Stimulated activated naive B cell treated with anti-CD40 and anti-IgM and Interleukin-4, amounts not matched to agents 10 μg/mL and 1 μg/mL and 100 μg/mL, for 72 hours (primary cell): ENCODE results near the gene RPL34.
A peak's percentile ranks its signal among the peaks of the same experiment; 100 is the strongest.
"Not testable (repeated sequence)": the region's sequence is repeated elsewhere in the genome, so short reads cannot be mapped to it uniquely, and the experiment has no call there.

Source experiments
- ATAC-seq, 2 donors: fragments of 150-1000 bp; cut with Tn5 transposase; replicated peaks; 2 replicates each; pipeline ENCODE4 v1.10.0; 2021; ENCODE audit warnings: moderate library complexity in 1 of 2
- DNase-seq: peaks from one replicate; pipeline ENCODE4 v3.0.0; 2021
- H3K27ac Mint-ChIP-seq: one replicate; pipeline ENCODE4 v1.8.0; 2022; ENCODE audit warnings: mild to moderate bottlenecking, mixed read lengths
- H3K27me3 Mint-ChIP-seq, 2 donors: one replicate each; pipeline ENCODE4 v1.8.0; 2022; ENCODE audit warnings: mixed read lengths in 2 of 2
- H3K36me3 Mint-ChIP-seq, 2 donors: one replicate each; pipeline ENCODE4 v1.8.0; 2022; ENCODE audit warnings: mixed read lengths in 2 of 2, mild to moderate bottlenecking in 1 of 2
- H3K4me1 Mint-ChIP-seq, 2 donors: one replicate each; pipeline ENCODE4 v1.8.0; 2022; ENCODE audit warnings: mixed read lengths in 2 of 2, mild to moderate bottlenecking in 1 of 2
- H3K4me3 Mint-ChIP-seq, 2 donors: one replicate each; pipeline ENCODE4 v1.8.0; 2022; ENCODE audit warnings: mild to moderate bottlenecking in 2 of 2, mixed read lengths in 2 of 2, moderate library complexity in 1 of 2
- H3K9me3 Mint-ChIP-seq, 2 donors: one replicate each; pipeline ENCODE4 v1.8.0; 2022; ENCODE audit warnings: mixed read lengths in 2 of 2, mild to moderate bottlenecking in 1 of 2

The RPL34 gene

DNA sequence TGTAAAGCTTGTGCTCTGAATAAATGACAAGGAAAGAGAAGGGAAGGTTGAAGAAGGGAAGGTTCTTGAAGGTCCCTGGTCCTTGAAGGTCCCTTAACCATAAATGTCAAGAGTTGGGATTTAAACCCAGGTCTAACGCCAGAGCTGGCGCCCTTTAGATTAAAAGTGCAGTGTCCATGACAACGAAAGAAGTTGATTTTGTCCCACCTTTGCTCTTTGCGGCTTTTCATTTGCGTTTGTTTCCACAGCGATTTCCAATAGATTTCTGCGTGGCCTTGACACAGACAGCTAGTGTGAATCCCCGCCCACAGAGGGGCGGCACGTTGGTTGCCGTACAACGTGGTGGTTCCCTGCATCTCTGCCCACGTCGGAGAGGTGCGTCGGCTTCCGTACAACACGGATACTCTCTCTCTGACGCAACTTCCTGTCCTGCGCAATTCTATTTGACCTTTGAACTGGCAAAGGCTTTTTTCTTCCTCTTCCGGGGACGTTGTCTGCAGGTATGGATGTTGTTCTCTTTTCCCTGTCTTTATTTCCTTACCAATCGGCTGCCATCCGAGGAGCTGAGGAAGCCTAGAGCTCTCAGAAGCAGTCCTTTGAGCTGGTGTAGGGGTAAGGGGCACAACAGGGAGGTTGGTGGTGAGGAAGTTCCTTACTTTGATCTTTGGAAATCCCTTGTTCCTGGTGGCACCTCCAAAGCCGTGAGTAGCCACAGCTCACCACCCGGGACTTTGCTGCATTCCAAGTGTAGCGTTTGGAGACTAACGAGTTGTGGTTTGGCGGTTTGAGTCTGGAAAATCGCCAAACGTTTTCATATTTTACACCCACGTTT is at the start of gene RPL34:
Gene RPL34 (plus strand): TSS at position 476 of the 832 bp plus-strand sequence. CDS start 1,384 bp downstream, outside the sequence.
- ATAC-seq (peak; percentile 99 to 100), DNase-seq (peak; percentile 95)
- Mint-ChIP-seq H3K27ac (peak within 1 kb of the TSS; percentile 99), H3K4me1 (peaks cover 26 to 39% of the 10 kb centered on the region in 2 donors), H3K4me3 (peak within 1 kb of the TSS; percentile 95 to 97), H3K9me3 (peaks cover 0 to 4% of the 10 kb centered on the region in 2 donors), H3K36me3 (peaks cover 42 to 57% of the 10 kb centered on the region in 2 donors), H3K27me3 (no peaks in the 10 kb centered on the region)

DNA sequence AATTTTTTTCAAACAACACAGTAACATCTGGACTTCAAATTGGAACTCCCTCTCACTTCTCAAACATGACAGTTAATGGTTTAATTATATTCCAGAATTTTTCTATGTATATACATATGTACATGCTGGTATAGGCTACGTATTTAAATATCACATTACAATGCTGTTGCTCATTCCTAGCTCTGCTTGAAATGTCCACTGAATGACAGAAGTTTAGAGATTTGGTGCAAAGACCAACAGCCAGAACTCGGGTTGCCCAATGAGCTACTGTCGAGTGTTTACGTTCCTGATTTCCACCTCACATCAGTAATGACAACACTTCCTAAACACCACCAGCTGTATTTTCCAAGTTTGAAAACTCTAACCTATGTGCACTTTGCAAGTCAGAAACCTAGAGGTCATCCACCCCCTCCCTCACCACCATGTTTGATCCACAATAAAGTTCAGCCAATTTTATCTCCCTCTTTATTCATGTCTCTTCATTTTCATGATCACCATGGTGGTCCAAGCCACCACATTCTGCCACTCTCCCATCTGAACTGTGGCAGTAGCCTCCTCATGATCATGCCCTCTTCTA is 49.3 kb upstream of the RPL34 start:
- Mint-ChIP-seq H3K9me3 (no peaks in the 10 kb centered on the region), H3K36me3 (no peaks in the 10 kb centered on the region), H3K27me3 (no peaks in the 10 kb centered on the region), H3K27ac (no peak overlapping the region), H3K4me3 (no peak overlapping the region), H3K4me1 (peaks cover 4 to 8% of the 10 kb centered on the region in 2 donors)
- ATAC-seq (no peak), DNase-seq (no peak)

GRCh38 chr4:108574402-108574801 is 46.0 kb upstream of the RPL34 start:
- Mint-ChIP-seq H3K27ac (no peak overlapping the region), H3K27me3 (no peaks in the 10 kb centered on the region), H3K4me1 (peaks cover 4 to 8% of the 10 kb centered on the region in 2 donors), H3K4me3 (no peak overlapping the region), H3K36me3 (no peaks in the 10 kb centered on the region), H3K9me3 (no peaks in the 10 kb centered on the region)
- ATAC-seq (no peak), DNase-seq (no peak)

DNA sequence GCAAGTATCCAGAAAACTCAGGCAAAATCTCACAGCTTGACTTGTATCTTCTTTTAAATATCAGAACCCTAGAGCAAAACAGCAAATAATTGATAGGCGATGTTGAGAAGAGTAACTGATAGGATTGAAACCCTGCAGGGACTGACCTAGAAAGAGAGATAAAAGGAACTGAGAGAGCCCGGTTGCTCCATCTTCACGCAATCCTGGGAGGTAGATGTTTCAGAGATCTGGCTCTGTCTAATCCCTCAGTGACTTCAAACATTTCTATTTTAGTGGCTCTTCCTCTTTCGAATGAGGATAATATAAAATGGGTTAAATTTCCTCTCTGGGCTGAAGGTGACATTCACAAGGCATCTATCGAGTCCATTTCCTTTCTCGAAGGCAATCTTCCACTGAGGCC is 39.3 kb upstream of the RPL34 start:
- no peaks in the 10 kb centered on the region for H3K4me1 Mint-ChIP-seq
- peak in 1 of 2 donors; percentile 53 for ATAC-seq

GRCh38 chr4:108586778-108587177 is 33.6 kb upstream of the RPL34 start:
- ATAC-seq, result no peak
- Mint-ChIP-seq H3K27ac (no peak overlapping the region), H3K4me1 (no peaks in the 10 kb centered on the region), H3K27me3 (no peaks in the 10 kb centered on the region), H3K36me3 (peaks cover 7 to 9% of the 10 kb centered on the region in 2 donors), H3K9me3 (no peaks in the 10 kb centered on the region), H3K4me3 (no peak overlapping the region)
- no peak for DNase-seq

More for the DNA sequence above, 39.3 kb upstream of the RPL34 start:
- Mint-ChIP-seq H3K9me3 (no peaks in the 10 kb centered on the region), H3K27ac (no peak overlapping the region), H3K36me3 (peaks cover 0 to 2% of the 10 kb centered on the region in 2 donors), H3K27me3 (no peaks in the 10 kb centered on the region), H3K4me3 (no peak overlapping the region)
- DNase-seq, result no peak

DNA sequence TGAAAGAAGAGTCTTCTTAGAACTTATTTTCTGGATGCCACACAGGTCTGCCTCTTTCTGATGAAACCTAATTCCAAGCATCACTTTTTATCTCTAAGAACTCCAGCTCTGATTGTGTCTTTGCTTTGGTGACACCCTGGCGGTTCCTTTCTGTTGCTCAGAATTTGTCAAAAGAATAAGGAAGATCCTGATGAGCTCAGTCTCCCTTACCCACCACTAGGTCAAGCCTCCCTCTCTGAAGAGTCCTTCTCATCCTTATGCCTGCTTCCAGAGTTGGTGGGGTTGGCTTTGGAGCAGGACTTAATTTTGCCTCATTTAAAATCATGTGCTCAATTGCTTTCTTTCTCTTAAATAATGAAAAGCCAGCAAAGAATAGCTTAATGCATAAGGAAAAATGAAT is 31.5 kb upstream of the RPL34 start:
- Mint-ChIP-seq H3K9me3 (peaks cover 3% of the 10 kb centered on the region in 2 donors), H3K27ac (no peak overlapping the region), H3K4me1 (no peaks in the 10 kb centered on the region), H3K27me3 (no peaks in the 10 kb centered on the region), H3K4me3 (no peak overlapping the region), H3K36me3 (peaks cover 12 to 20% of the 10 kb centered on the region in 2 donors)
- ATAC-seq (no peak), DNase-seq (no peak)

DNA sequence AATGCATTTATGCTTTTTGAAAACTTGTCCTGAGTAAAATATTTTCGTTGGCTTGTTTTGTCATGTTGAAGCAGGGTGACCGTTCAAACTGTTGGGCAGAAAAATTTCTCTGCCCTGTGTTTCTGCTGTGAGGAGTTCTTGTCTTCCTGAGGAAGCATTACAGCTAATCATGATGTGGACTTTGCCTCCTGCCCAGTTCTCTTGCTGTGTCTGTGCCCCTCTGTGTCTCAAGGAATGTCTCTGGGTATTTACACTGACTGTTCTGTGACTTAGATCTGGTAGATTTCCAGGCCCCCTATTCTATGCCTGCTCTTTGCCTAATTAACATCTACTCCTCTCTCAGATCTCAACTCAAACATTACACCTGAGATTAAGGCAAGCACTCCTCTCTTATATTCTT is 30.4 kb upstream of the RPL34 start:
- H3K27ac Mint-ChIP-seq, result no peak overlapping the region

GRCh38 chr4:108590776-108591175 is 29.6 kb upstream of the RPL34 start:
- ATAC-seq (no peak), DNase-seq (no peak)
- no peaks in the 10 kb centered on the region for H3K27me3 Mint-ChIP-seq
- H3K9me3 Mint-ChIP-seq, result peaks cover 3 to 4% of the 10 kb centered on the region in 2 donors
- H3K27ac Mint-ChIP-seq, result no peak overlapping the region
- H3K4me1 Mint-ChIP-seq, result no peaks in the 10 kb centered on the region
- no peak overlapping the region for H3K4me3 Mint-ChIP-seq
- H3K36me3 Mint-ChIP-seq, result peaks cover 17 to 29% of the 10 kb centered on the region in 2 donors

More for the DNA sequence above, 30.4 kb upstream of the RPL34 start:
- DNase-seq (no peak), ATAC-seq (no peak)
- Mint-ChIP-seq H3K27me3 (no peaks in the 10 kb centered on the region), H3K4me1 (no peaks in the 10 kb centered on the region), H3K9me3 (peaks cover 3 to 4% of the 10 kb centered on the region in 2 donors), H3K36me3 (peaks cover 17 to 28% of the 10 kb centered on the region in 2 donors), H3K4me3 (no peak overlapping the region)

GRCh38 chr4:108592674-108592986 is 27.7 kb upstream of the RPL34 start:
- Mint-ChIP-seq H3K9me3 (peaks cover 3 to 8% of the 10 kb centered on the region in 2 donors), H3K27ac (no peak overlapping the region), H3K36me3 (peaks cover 22 to 34% of the 10 kb centered on the region in 2 donors), H3K27me3 (no peaks in the 10 kb centered on the region), H3K4me3 (no peak overlapping the region), H3K4me1 (no peaks in the 10 kb centered on the region)
- DNase-seq, result no peak
- ATAC-seq, result no peak

GRCh38 chr4:108594296-108594695 is 26.1 kb upstream of the RPL34 start:
- not testable (repeated sequence) for ATAC-seq, H3K9me3 Mint-ChIP-seq, DNase-seq, H3K27ac Mint-ChIP-seq, H3K27me3 Mint-ChIP-seq, H3K4me1 Mint-ChIP-seq, H3K4me3 Mint-ChIP-seq
- H3K36me3 Mint-ChIP-seq, result peaks cover 22 to 34% of the 10 kb centered on the region in 2 donors

- Mint-ChIP-seq H3K9me3 (peaks cover 3 to 8% of the 10 kb centered on the region in 2 donors), H3K4me3 (no peak overlapping the region), H3K27me3 (no peaks in the 10 kb centered on the region), H3K4me1 (no peaks in the 10 kb centered on the region), H3K36me3 (peaks cover 20 to 27% of the 10 kb centered on the region in 2 donors), H3K27ac (no peak overlapping the region)
- no peak for ATAC-seq
- DNase-seq, result no peak
Observed at GRCh38 chr4:108596344-108596743, 24.0 kb upstream of the RPL34 start.

DNA sequence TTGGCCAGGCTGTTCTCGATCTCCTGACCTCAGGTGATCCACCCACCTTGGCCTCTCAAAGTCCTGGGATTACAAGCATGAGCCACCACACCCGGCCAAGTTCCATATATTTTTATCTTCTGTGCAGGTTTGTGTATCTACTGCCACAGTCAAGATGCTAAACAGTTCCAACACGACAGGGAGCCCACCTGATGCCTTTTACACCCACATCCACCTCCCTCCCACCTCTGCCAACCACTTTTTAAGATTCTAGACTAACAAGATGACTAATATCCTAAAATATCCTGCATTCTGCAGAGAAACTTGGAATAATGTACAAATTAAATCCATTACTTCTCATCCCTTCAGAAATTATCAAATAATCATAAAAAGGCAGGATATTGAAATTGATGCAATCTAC is 19.3 kb upstream of the RPL34 start:
- Mint-ChIP-seq H3K4me3 (no peak overlapping the region), H3K36me3 (peaks cover 6 to 7% of the 10 kb centered on the region in 2 donors), H3K27ac (no peak overlapping the region), H3K9me3 (peaks cover 0 to 5% of the 10 kb centered on the region in 2 donors), H3K4me1 (no peaks in the 10 kb centered on the region), H3K27me3 (no peaks in the 10 kb centered on the region)
- DNase-seq (no peak), ATAC-seq (no peak)

- Mint-ChIP-seq H3K27me3 (no peaks in the 10 kb centered on the region), H3K4me3 (no peak overlapping the region), H3K36me3 (peaks cover 4 to 6% of the 10 kb centered on the region in 2 donors), H3K27ac (no peak overlapping the region), H3K4me1 (no peaks in the 10 kb centered on the region), H3K9me3 (peaks cover 0 to 4% of the 10 kb centered on the region in 2 donors)
- no peak for ATAC-seq
- no peak for DNase-seq
Observed at GRCh38 chr4:108601532-108601931, 18.8 kb upstream of the RPL34 start.

- peaks cover 5 to 9% of the 10 kb centered on the region in 2 donors for H3K36me3 Mint-ChIP-seq
- no peak for ATAC-seq
- no peak for DNase-seq
- peaks cover 0 to 4% of the 10 kb centered on the region in 2 donors for H3K9me3 Mint-ChIP-seq
- H3K4me1 Mint-ChIP-seq, result no peaks in the 10 kb centered on the region
- H3K4me3 Mint-ChIP-seq, result no peak overlapping the region
- no peaks in the 10 kb centered on the region for H3K27me3 Mint-ChIP-seq
- no peak overlapping the region for H3K27ac Mint-ChIP-seq
Observed at GRCh38 chr4:108602163-108602562, 18.2 kb upstream of the RPL34 start.
